ES-I3 (cell line): Measurements from ENCODE around the gene PIGM.

Experiments
- H3K36me3 ChIP-seq: 2 replicates; pipeline ENCODE4 v1.6.1; 2013; ENCODE audit warnings: mild to moderate bottlenecking, low read length, control low read depth, moderate library complexity; ENCODE audit not compliant: insufficient read depth
- H3K4me1 ChIP-seq: 2 replicates; pipeline ENCODE4 v1.6.1; 2013; ENCODE audit warnings: mild to moderate bottlenecking, control low read depth, low read length; ENCODE audit not compliant: insufficient read depth
- H3K9ac ChIP-seq: 2 replicates; pipeline ENCODE4 v1.6.1; 2013; ENCODE audit warnings: low read depth, mild to moderate bottlenecking, low read length, moderate library complexity
- H3K9me3 ChIP-seq: 2 replicates; pipeline ENCODE4 v1.6.1; 2013; ENCODE audit warnings: mild to moderate bottlenecking, low read length, moderate library complexity; ENCODE audit not compliant: control insufficient read depth, insufficient read depth

Gene PIGM

DNA sequence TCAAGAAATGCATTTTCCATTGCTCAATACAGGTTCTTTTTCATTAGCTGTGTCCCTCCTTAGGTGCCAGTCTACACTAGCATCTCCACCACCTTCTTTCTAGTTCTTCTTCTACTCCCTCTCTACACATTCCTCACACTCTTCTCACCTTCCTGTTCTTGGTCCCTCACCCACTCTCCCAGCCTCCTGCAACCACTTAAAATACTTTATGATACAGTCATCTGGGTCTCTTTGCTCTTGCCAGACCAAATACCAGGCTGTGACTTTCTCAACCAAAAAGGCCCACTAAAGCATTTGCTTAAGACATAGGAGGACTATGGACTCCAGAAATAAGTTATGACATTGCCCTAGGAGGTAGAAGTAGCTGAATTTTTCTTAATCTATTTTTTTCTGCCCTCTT is 35.1 kb downstream of the PIGM start:
- H3K36me3 ChIP-seq = no peaks in the 10 kb centered on the region
- no peaks in the 10 kb centered on the region for H3K4me1 ChIP-seq
- H3K9me3 ChIP-seq = no peaks in the 10 kb centered on the region
- no peak overlapping the region for H3K9ac ChIP-seq

DNA sequence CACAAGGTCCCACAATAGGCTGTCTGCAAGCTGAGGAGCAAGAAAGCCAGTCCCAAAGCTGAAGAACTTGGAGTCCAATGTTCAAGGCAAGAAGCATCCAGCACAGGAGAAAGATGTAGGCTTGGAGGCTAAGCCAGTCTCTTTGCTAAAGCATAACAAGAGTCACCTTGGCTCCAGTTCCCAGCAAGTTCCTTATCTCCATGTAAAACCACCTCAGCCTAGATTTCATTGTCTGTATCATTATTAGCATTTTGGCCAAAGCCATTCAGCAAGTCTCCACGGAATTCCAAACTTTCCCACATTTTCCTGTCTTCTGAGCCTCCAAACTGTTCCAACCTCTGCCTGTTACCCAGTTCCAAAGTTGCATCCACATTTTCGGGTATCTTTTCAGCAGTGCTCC is 36.9 kb downstream of the PIGM start:
- H3K4me1 ChIP-seq = no peaks in the 10 kb centered on the region
- H3K9me3 ChIP-seq = no peaks in the 10 kb centered on the region
- H3K36me3 ChIP-seq = no peaks in the 10 kb centered on the region
- no peak overlapping the region for H3K9ac ChIP-seq

DNA sequence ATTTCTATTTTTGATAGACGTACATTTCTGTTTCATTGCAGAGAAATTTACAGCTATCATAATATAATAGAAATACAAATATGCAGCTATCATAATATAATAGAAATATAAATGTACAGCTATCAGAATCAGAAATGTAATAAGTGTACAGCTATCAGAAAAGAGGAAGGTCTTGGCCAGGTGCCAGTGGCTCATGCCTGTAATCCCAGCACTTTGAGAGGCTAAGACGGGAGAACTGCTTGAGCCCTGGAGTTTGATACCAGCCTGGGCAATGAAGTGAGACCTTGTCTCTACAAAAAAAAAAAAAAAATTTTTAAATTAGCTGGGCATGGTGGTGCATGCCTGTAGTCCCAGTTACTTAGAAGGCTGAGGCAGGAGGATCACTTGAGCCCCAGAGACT is 37.9 kb downstream of the PIGM start:
- Histone ChIP-seq H3K36me3 (no peaks in the 10 kb centered on the region), H3K4me1 (no peaks in the 10 kb centered on the region), H3K9me3 (no peaks in the 10 kb centered on the region), H3K9ac (no peak overlapping the region)

DNA sequence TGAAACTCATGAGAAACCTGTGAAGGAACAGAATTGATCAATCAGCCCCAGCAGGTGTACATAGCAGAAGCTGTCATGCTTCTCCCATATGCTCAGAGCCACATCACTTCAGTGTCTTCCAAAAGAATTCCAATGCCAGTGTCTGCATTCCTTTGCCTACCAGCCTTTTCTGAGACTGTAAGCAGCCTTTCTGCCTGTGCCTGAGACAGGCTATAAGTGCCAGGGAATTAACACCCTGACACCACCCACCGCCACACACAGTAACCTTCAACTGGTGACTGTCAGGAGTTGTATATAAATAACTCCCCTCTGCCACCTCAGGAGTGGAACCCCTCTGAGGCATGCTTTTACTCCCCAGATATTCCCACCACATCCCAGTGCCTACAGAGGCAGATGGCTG is 39.6 kb downstream of the PIGM start:
- H3K9me3 ChIP-seq = no peaks in the 10 kb centered on the region
- no peaks in the 10 kb centered on the region for H3K36me3 ChIP-seq
- no peaks in the 10 kb centered on the region for H3K4me1 ChIP-seq
- no peak overlapping the region for H3K9ac ChIP-seq

DNA sequence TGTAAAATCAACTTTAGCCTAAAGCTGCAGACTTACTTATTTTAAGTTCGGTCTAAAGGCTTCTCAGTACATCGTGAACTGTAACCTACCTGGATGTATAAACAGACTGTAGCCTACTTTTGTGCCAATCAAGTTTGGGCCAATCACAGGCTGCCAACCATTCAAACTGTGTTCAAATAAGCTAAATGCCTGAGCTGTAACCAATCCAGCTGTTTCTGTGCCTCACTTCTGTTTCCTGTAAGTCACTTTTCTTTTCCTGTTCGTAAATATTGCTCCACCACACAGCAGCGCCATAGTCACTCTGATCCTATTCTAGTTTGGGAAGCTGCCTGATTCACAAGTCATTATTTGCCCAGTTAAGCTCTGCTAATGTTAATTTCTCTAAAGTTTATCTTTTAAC is 40.3 kb downstream of the PIGM start:
- Histone ChIP-seq H3K9me3 (no peaks in the 10 kb centered on the region), H3K36me3 (no peaks in the 10 kb centered on the region), H3K4me1 (no peaks in the 10 kb centered on the region), H3K9ac (no peak overlapping the region)

DNA sequence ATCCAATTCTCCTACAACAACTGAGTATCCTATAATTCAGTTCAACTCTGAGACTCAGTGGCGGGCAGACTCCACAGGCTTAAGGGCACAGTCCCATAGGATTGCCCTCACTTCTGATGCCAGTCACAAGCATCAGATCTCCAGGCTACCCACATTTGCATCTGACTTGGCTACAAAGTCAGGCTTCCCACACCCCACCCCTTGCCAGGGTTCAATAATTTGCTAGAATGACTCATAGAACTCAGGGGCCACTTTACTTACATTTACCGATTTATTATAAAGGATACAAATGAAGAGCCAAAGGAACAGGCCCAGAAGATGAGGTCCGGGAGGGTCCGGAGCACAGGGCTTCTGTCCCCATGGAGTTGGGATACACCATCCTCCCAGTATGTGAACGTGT is 41.8 kb downstream of the PIGM start:
- Histone ChIP-seq H3K9ac (no peak overlapping the region), H3K4me1 (no peaks in the 10 kb centered on the region), H3K9me3 (no peaks in the 10 kb centered on the region), H3K36me3 (no peaks in the 10 kb centered on the region)

DNA sequence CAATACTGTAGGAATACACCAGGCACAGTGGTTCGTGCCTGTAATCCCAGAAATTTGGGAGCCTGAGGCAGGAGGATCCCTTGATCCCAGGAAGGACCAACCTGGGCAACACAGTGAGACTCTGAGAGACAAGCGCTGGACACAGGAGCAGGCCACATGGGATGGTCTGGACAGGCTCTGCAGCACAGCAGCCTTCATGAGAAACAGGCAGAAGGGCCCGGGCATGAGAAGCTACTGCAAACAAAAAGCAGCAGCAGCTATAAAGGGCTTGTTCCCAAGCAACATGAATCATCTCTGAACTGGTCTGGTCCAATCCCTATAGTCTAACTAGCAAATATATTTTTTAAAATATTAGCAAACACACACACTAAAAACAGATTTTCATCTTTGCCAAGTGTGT is 42.2 kb downstream of the PIGM start:
- Histone ChIP-seq H3K4me1 (no peaks in the 10 kb centered on the region), H3K9ac (no peak overlapping the region), H3K9me3 (no peaks in the 10 kb centered on the region), H3K36me3 (no peaks in the 10 kb centered on the region)

DNA sequence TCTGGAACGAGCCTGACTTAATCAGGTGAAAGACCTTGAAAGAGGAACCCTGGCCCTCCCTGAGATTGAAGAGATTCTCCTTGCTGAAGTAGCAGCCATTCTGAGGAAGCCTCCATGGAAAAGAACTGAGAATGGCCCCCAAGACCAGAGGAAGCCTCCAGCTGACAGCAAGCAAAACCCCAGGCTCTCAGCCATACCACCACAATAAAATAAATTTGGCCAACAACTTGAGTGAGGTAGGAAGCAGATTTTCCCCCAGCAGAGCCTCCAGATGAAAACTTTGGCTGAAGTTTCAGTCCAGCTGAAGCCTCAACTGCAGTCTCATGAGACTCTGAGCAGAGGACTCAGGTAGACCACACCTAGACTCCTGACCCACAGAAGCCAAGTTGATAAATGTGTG is 43.8 kb downstream of the PIGM start:
- no peak overlapping the region for H3K9ac ChIP-seq
- no peaks in the 10 kb centered on the region for H3K4me1 ChIP-seq
- no peaks in the 10 kb centered on the region for H3K36me3 ChIP-seq
- H3K9me3 ChIP-seq = no peaks in the 10 kb centered on the region

DNA sequence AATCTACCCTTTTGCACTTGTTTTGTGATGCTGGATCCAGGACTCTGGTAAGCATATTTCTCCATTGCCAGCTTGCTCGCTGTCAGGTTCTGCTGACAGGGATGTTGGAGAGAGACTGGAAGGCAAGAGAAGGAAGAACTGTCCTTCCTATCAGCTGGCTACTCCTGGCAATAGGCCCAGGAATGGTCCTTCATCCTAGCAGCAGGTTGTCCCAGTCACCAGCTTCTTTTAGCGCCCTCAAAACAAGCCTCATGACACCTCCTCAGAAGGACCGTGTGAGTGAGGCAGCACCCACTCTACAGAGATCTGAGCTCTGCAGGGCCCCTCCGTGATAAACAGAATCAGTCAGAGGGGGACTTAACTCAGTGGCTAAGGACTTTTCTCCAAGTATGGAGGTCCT is 44.6 kb downstream of the PIGM start:
- no peaks in the 10 kb centered on the region for H3K36me3 ChIP-seq
- no peaks in the 10 kb centered on the region for H3K4me1 ChIP-seq
- H3K9me3 ChIP-seq = no peaks in the 10 kb centered on the region
- H3K9ac ChIP-seq = no peak overlapping the region

DNA sequence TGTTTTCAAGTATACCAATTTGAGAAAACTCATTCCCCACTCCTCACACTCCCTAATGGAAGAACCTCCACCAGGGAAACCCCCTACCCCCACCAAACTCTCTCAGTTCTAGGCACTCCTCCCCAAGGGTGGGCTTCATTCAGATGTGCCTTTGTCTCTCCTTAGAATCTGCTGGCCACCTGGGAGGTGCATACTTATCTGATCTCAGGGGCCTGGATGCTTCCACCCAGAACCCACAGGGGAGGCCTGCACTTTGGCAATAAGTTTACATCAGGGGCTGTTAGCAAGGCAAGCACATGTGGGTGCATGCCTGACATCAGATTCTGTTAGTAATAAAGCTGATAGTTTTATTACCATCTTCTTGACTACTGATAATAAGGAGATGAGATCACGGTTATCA is 45.3 kb downstream of the PIGM start:
- Histone ChIP-seq H3K9me3 (no peaks in the 10 kb centered on the region), H3K4me1 (no peaks in the 10 kb centered on the region), H3K36me3 (no peaks in the 10 kb centered on the region), H3K9ac (no peak overlapping the region)

DNA sequence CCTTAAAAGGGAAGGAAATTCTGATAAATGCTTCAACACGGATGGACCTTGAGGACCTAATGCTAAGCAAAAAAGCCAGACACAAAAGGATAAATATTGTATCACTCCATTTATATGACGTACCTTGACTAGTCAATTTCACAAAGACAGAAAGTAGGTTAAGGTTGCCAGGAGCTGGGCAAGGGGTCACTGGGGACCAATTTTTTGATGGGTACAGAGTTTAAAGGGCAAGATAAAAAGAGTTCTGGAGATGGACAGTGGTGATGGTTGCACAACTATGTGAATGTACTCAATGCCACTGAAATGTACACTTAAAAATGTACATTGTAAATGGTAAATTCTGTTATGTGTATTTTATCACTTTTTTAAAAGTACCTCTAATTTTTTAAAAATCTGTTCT is 45.7 kb downstream of the PIGM start:
- Histone ChIP-seq H3K36me3 (no peaks in the 10 kb centered on the region), H3K9ac (no peak overlapping the region), H3K9me3 (no peaks in the 10 kb centered on the region), H3K4me1 (no peaks in the 10 kb centered on the region)

DNA sequence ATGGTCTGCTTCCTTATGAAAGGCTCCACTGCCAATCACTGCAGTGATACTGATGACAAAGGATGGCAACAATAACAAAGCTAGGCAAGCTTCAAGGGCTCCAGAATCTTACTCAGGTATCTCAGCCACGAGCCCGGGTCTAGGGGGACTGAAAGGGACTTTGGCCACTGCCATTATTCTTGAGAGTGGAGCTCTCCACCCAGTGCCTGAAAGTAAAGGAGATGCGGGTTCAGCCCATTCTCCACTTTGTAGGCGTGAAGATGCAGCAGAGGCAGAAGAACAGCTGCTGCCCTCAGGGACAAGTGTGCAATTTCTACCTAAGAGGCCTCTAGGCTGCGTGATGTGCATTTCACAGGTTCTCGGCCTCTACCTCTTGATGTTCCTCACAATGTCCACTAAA is 46.3 kb downstream of the PIGM start:
- Histone ChIP-seq H3K4me1 (no peaks in the 10 kb centered on the region), H3K36me3 (no peaks in the 10 kb centered on the region), H3K9ac (no peak overlapping the region), H3K9me3 (no peaks in the 10 kb centered on the region)

DNA sequence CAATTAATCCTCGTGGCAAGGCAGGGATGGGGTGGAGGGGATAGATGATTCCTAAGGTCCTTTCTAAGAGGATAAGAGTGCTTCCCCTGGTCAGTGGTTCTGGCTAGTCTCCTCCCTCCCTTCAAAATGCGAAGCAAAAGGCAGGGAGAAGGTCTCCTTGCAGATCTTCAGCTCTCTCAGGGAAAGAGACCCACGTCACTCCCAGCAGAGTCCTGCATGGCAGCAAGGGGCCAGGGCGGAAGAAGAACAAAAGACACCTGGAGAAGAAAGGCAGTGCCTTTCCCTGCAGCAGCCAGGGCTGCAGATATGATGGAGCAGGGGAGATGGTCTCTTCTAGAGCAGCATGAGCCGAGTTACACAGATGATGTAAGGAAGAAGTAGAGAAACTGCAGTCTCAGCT is 48.1 kb downstream of the PIGM start:
- Histone ChIP-seq H3K9me3 (no peaks in the 10 kb centered on the region), H3K36me3 (no peaks in the 10 kb centered on the region), H3K9ac (no peak overlapping the region), H3K4me1 (no peaks in the 10 kb centered on the region)

DNA sequence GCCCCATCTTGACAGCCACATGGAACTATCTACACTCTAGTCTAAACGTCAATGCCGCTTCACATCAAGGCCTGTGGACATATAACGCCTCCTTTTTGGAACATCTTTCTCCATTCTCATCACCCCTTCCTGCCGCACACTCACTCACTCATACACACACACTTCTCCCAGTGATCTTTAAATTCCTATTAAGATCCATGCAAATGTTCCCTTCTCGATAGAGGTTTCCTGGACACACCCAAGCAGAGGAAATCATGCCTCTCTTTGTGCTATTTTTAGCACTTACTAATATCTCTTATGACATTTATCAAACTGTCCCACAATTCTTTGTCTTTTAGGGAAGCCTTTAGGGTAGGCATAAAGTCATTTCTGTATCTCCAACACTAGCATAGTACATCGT is 49.5 kb downstream of the PIGM start:
- Histone ChIP-seq H3K4me1 (no peaks in the 10 kb centered on the region), H3K9ac (no peak overlapping the region)

DNA sequence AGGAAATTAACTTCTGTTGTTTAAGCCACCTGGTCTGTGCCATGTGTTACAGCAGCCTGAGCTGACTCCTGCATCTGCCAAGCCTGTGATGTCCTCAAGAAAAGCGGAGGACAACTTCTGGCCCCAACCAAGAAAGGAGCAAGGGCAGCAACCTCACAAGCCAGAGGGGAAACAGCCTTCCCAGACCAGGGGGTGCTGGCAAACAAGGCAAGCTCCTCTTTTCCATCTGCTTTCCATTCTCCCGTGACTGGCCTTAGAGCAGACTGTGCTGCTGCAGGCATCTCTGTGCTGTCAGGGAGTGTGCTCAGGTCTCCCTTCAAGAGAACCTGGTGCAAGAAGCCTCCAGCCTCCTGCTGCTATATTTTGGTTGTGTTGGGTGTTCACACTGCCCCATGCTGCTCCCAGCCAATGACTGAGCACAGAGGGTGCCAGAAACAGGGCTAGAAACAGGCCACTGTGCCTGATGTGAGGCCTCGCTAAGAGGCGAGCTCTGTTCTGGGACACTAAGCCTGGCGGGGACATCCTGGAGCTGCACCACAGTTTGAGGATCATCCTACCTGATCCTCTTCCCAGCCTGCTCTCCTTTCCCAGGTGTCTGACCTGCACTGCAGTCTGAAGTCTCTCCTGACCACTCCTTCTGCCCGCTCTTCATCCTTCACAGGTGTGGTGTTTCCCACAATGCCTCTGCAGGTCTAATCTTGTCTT is 50.3 kb downstream of the PIGM start:
- no peak overlapping the region for H3K9ac ChIP-seq
- H3K9me3 ChIP-seq = no peaks in the 10 kb centered on the region
- H3K36me3 ChIP-seq = no peaks in the 10 kb centered on the region

More for the DNA sequence above, 49.5 kb downstream of the PIGM start:
- no peaks in the 10 kb centered on the region for H3K36me3 ChIP-seq
- H3K9me3 ChIP-seq = no peaks in the 10 kb centered on the region

DNA sequence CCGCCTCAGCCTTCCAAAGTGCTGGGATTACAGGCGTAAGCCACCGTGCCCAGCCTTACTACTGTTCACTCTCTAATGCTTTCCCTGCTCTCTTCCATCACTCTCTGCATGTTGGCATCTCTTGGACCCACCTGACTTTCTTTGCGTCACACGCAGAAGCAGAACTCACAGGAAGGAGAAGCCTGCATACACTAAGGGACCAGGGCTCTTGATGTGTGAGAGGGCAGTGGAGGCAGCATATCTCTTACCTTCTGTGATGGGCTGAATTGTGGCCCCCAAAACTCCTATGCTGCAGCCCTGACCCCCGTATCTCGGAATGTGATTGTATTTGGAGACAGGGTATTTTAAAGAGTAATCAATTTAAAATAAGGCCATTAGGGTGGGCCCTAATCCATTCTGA is 51.0 kb downstream of the PIGM start:
- Histone ChIP-seq H3K36me3 (no peaks in the 10 kb centered on the region), H3K9ac (no peak overlapping the region), H3K9me3 (no peaks in the 10 kb centered on the region), H3K4me1 (no peaks in the 10 kb centered on the region)

More for the DNA sequence above, 50.3 kb downstream of the PIGM start:
- H3K4me1 ChIP-seq = no peaks in the 10 kb centered on the region
